ENCODE results near the gene AARS2.

The AARS2 gene

DNA sequence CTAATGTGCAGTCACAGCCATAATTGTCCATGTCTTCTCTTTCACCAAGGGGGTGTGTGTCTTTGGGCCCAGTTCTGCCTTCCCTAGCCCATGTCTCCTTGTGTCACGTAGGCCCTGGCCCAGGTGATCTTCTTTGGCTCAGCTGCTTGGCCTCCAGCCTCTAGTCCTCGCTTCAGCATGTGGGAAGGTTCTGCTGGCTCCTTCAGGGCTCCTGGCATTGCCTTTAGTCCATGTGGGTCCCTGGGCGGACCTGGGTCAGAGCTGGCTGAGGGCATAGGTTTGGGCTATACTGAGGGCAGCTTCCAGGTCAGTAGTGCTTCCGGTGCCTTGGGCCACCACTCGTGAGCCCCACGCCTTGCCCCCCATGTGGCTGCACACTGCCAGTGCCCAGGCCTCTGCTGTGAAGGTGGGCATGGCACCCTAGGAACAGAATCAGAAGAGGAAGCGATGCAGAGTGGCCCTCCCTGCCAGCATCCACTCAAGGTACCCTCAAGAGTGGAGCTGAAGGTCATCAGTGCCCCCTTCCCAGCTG is 12.8 kb downstream of the AARS2 start:
- Histone ChIP-seq H3K79me2 (ENCODE audit: insufficient read depth, low read length) (no peaks in the 10 kb centered on the region), H3K4me1 (ENCODE audit: insufficient read depth, low read length, severe bottlenecking) (no peaks in the 10 kb centered on the region), H3K27me3 (ENCODE audit: insufficient read depth, low read length) (no peaks in the 10 kb centered on the region), H3F3A (ENCODE audit: insufficient read depth, low read length) (no peaks in the 10 kb centered on the region), H3K4me3 (ENCODE audit: low read depth, low read length, poor library complexity, severe bottlenecking) (no peak overlapping the region), H3K27ac (ENCODE audit: low read depth, low read length, poor library complexity, severe bottlenecking) (no peak overlapping the region), H3K9ac (ENCODE audit: low read length) (no peak overlapping the region), H4K20me1 (ENCODE audit: insufficient read depth, low read length) (no peaks in the 10 kb centered on the region), H3K4me2 (ENCODE audit: low read length) (no peak overlapping the region), H3K9me2 (ENCODE audit: low read depth, low read length) (no peaks in the 10 kb centered on the region), H3K36me3 (ENCODE audit: insufficient read depth, low read length) (peaks cover 49% of the 10 kb centered on the region), H3K9me3 (ENCODE audit: low read length) (no peaks in the 10 kb centered on the region), H2AFZ (ENCODE audit: low read length) (no peak overlapping the region)
- no peak for TF ChIP-seq EZH2 (IDR thresholded peaks at IDR 0.05; ENCODE audit: borderline replicate concordance, low read length)
- TF ChIP-seq, protein P1, sequence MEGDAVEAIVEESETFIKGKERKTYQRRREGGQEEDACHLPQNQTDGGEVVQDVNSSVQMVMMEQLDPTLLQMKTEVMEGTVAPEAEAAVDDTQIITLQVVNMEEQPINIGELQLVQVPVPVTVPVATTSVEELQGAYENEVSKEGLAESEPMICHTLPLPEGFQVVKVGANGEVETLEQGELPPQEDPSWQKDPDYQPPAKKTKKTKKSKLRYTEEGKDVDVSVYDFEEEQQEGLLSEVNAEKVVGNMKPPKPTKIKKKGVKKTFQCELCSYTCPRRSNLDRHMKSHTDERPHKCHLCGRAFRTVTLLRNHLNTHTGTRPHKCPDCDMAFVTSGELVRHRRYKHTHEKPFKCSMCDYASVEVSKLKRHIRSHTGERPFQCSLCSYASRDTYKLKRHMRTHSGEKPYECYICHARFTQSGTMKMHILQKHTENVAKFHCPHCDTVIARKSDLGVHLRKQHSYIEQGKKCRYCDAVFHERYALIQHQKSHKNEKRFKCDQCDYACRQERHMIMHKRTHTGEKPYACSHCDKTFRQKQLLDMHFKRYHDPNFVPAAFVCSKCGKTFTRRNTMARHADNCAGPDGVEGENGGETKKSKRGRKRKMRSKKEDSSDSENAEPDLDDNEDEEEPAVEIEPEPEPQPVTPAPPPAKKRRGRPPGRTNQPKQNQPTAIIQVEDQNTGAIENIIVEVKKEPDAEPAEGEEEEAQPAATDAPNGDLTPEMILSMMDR (IDR thresholded peaks at IDR 0.05; ENCODE audit: low read length), result no peak

DNA sequence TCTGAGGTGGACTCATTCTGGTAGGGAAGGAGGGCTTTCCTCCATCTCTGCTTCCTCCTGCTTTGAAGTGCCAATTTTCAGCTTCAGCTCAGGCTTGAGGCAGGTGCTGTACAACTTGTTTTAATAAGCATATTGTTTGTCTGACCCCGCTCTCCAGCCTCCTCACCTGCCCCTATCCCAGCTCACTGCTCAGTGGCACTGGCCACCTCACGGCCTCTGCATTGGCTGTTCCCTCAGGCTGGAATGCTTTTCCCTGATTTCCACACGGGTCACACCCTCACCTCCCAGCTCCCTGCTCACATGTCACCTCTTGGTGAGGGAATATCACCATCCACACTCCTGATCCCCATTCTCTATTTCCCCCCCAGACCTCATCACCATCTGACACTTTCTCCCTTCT is 14.3 kb downstream of the AARS2 start:
- no peaks in the 10 kb centered on the region for H3F3A ChIP-seq (ENCODE audit: insufficient read depth, low read length)
- no peak for TF ChIP-seq EZH2 (IDR thresholded peaks at IDR 0.05; ENCODE audit: borderline replicate concordance, low read length)
- TF ChIP-seq, protein P1 (IDR thresholded peaks at IDR 0.05; ENCODE audit: low read length), result no peak
- no peaks in the 10 kb centered on the region for H4K20me1 ChIP-seq (ENCODE audit: insufficient read depth, low read length)
- H3K9me3 ChIP-seq (ENCODE audit: low read length), result no peaks in the 10 kb centered on the region
- H3K4me2 ChIP-seq (ENCODE audit: low read length), result no peak overlapping the region
- no peak overlapping the region for H2AFZ ChIP-seq (ENCODE audit: low read length)
- H3K9ac ChIP-seq (ENCODE audit: low read length), result no peak overlapping the region
- no peaks in the 10 kb centered on the region for H3K27me3 ChIP-seq (ENCODE audit: insufficient read depth, low read length)
- no peaks in the 10 kb centered on the region for H3K79me2 ChIP-seq (ENCODE audit: insufficient read depth, low read length)
- H3K4me1 ChIP-seq (ENCODE audit: insufficient read depth, low read length, severe bottlenecking), result no peaks in the 10 kb centered on the region
- peaks cover 35% of the 10 kb centered on the region for H3K36me3 ChIP-seq (ENCODE audit: insufficient read depth, low read length)
- H3K27ac ChIP-seq (ENCODE audit: low read depth, low read length, poor library complexity, severe bottlenecking), result no peak overlapping the region
- no peaks in the 10 kb centered on the region for H3K9me2 ChIP-seq (ENCODE audit: low read depth, low read length)
- H3K4me3 ChIP-seq (ENCODE audit: low read depth, low read length, poor library complexity, severe bottlenecking), result no peak overlapping the region

DNA sequence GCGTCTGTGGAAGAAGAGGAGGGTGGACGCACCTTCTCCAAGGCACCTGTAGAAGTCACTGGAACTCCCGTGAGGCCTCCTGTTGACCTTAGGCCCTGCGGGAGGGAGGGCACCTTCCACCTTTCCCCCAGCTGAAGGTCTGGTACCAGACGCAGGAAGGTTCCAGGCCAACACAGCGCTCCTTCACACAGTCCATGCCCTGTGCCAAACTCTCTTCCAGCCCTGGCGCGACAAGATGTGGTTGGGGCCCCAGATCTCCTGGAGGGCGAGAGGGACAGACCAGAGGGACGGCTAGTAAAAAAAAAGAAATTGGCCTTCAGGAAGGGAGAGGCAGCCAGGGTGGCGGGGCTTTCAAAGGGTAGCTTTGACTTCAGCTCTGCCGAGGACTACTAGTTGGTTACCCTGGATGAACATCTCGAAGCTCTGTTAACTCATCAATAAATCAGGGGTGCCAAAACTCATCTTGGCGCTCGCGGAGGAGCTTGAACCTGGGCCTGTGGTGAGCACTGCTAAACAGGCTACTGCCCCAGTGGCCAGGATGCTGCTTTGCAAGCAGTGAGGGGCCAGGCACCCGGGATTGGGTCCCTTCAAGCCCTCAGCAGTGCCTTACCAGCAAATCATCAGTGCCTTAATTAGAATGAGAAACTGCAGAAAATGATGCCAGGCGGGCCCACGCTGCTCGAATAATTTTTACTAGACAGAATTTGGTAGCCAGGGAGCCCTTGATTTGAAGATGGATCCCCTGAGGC is 14.9 kb downstream of the AARS2 start:
- Histone ChIP-seq H3K4me1 (ENCODE audit: insufficient read depth, low read length, severe bottlenecking) (no peaks in the 10 kb centered on the region), H3K4me2 (ENCODE audit: low read length) (no peak overlapping the region), H3K79me2 (ENCODE audit: insufficient read depth, low read length) (no peaks in the 10 kb centered on the region), H3K9me2 (ENCODE audit: low read depth, low read length) (no peaks in the 10 kb centered on the region), H3K9ac (ENCODE audit: low read length) (no peak overlapping the region), H3K4me3 (ENCODE audit: low read depth, low read length, poor library complexity, severe bottlenecking) (no peak overlapping the region), H3K9me3 (ENCODE audit: low read length) (no peaks in the 10 kb centered on the region), H2AFZ (ENCODE audit: low read length) (no peak overlapping the region), H3K27ac (ENCODE audit: low read depth, low read length, poor library complexity, severe bottlenecking) (no peak overlapping the region), H3K36me3 (ENCODE audit: insufficient read depth, low read length) (peaks cover 29% of the 10 kb centered on the region), H3K27me3 (ENCODE audit: insufficient read depth, low read length) (no peaks in the 10 kb centered on the region), H3F3A (ENCODE audit: insufficient read depth, low read length) (no peaks in the 10 kb centered on the region), H4K20me1 (ENCODE audit: insufficient read depth, low read length) (no peaks in the 10 kb centered on the region)
- no peak for TF ChIP-seq EZH2 (IDR thresholded peaks at IDR 0.05; ENCODE audit: borderline replicate concordance, low read length)
- TF ChIP-seq, protein P1 (IDR thresholded peaks at IDR 0.05; ENCODE audit: low read length), result no peak

Measured in OCI-LY1 (cell line).